ENCODE results near the gene CDC42EP4.

Gene CDC42EP4

GRCh38 chr17:73359352-73359751, 47.6 kb upstream of the CDC42EP4 start:
- H3K27ac ChIP-seq (ENCODE audit: low read depth, low read length) = no peak overlapping the region
- H3K4me3 ChIP-seq (ENCODE audit: low read length) = no peak overlapping the region

GRCh38 chr17:73358668-73359067, 46.9 kb upstream of the CDC42EP4 start:
- TF ChIP-seq EZH2phosphoT487 (IDR thresholded peaks at IDR 0.05; ENCODE audit: borderline replicate concordance, low read length) = no peak
- TF ChIP-seq CTCF (IDR thresholded peaks at IDR 0.05; ENCODE audit: low read depth, low read length, poor library complexity, severe bottlenecking) = no peak
- Histone ChIP-seq H3K36me3 (ENCODE audit: control insufficient read depth, low read length) (no peaks in the 10 kb centered on the region), H3F3A (ENCODE audit: control insufficient read depth, insufficient read depth) (no peaks in the 10 kb centered on the region), H3K9me2 (replicated peaks; ENCODE audit: control insufficient read depth, low read length) (no peaks in the 10 kb centered on the region), H3K9me3 (ENCODE audit: control insufficient read depth, insufficient read depth, low read length) (no peaks in the 10 kb centered on the region), H4K20me1 (ENCODE audit: control insufficient read depth, insufficient read depth, low read depth, low read length) (no peaks in the 10 kb centered on the region; the same call in 1 of the 2 replicates), H3K4me2 (ENCODE audit: low read length) (no peak overlapping the region), H3K4me3 (ENCODE audit: low read length) (no peak overlapping the region), H3K27me3 (ENCODE audit: control insufficient read depth, low read length) (no peaks in the 10 kb centered on the region), H3K4me1 (ENCODE audit: control insufficient read depth, low read length) (no peaks in the 10 kb centered on the region), H3K27ac (ENCODE audit: low read depth, low read length) (no peak overlapping the region), H3K79me2 (ENCODE audit: control insufficient read depth, low read length) (no peaks in the 10 kb centered on the region)

More at GRCh38 chr17:73359352-73359751, 47.6 kb upstream of the CDC42EP4 start:
- no peaks in the 10 kb centered on the region for H3K27me3 ChIP-seq (ENCODE audit: control insufficient read depth, low read length)
- TF ChIP-seq EZH2phosphoT487 (IDR thresholded peaks at IDR 0.05; ENCODE audit: borderline replicate concordance, low read length) = no peak
- TF ChIP-seq CTCF (IDR thresholded peaks at IDR 0.05; ENCODE audit: low read depth, low read length, poor library complexity, severe bottlenecking) = no peak
- H3K9me3 ChIP-seq (ENCODE audit: control insufficient read depth, insufficient read depth, low read length) = no peaks in the 10 kb centered on the region
- no peaks in the 10 kb centered on the region for H3K79me2 ChIP-seq (ENCODE audit: control insufficient read depth, low read length)
- no peak overlapping the region for H3K4me2 ChIP-seq (ENCODE audit: low read length)
- no peaks in the 10 kb centered on the region for H3F3A ChIP-seq (ENCODE audit: control insufficient read depth, insufficient read depth)
- no peaks in the 10 kb centered on the region for H3K36me3 ChIP-seq (ENCODE audit: control insufficient read depth, low read length)
- no peaks in the 10 kb centered on the region for H3K4me1 ChIP-seq (ENCODE audit: control insufficient read depth, low read length)
- H3K9me2 ChIP-seq (replicated peaks; ENCODE audit: control insufficient read depth, low read length) = no peaks in the 10 kb centered on the region
- no peaks in the 10 kb centered on the region; the same call in 1 of the 2 replicates for H4K20me1 ChIP-seq (ENCODE audit: control insufficient read depth, insufficient read depth, low read depth, low read length)

GRCh38 chr17:73357981-73358380, 46.2 kb upstream of the CDC42EP4 start:
- Histone ChIP-seq H3K27ac (ENCODE audit: low read depth, low read length) (no peak overlapping the region), H3F3A (ENCODE audit: control insufficient read depth, insufficient read depth) (no peaks in the 10 kb centered on the region), H3K36me3 (ENCODE audit: control insufficient read depth, low read length) (no peaks in the 10 kb centered on the region), H3K9me2 (replicated peaks; ENCODE audit: control insufficient read depth, low read length) (no peaks in the 10 kb centered on the region), H3K4me2 (ENCODE audit: low read length) (no peak overlapping the region), H3K4me1 (ENCODE audit: control insufficient read depth, low read length) (no peaks in the 10 kb centered on the region), H3K27me3 (ENCODE audit: control insufficient read depth, low read length) (no peaks in the 10 kb centered on the region), H3K79me2 (ENCODE audit: control insufficient read depth, low read length) (no peaks in the 10 kb centered on the region), H3K9me3 (ENCODE audit: control insufficient read depth, insufficient read depth, low read length) (no peaks in the 10 kb centered on the region), H4K20me1 (ENCODE audit: control insufficient read depth, insufficient read depth, low read depth, low read length) (no peaks in the 10 kb centered on the region; the same call in 1 of the 2 replicates), H3K4me3 (ENCODE audit: low read length) (no peak overlapping the region)
- no peak for TF ChIP-seq CTCF (IDR thresholded peaks at IDR 0.05; ENCODE audit: low read depth, low read length, poor library complexity, severe bottlenecking)
- TF ChIP-seq EZH2phosphoT487 (IDR thresholded peaks at IDR 0.05; ENCODE audit: borderline replicate concordance, low read length) = no peak

Measured in DOHH2 (cell line).